IPS DF 6.9 (cell line): ENCODE data around the gene SPHK2.

Experiments used
- DNase-seq: peaks from one replicate; pipeline ENCODE4 v3.0.0-alpha.2; 2013; ENCODE audit warnings: low read depth, low spot score
- H3K27ac ChIP-seq: one replicate; pipeline ENCODE4 v1.5.1; 2013; ENCODE audit warnings: low read length, control low read depth
- H3K27me3 ChIP-seq: 2 replicates; pipeline ENCODE4 v1.6.1; 2013; ENCODE audit warnings: mild to moderate bottlenecking, low read length; ENCODE audit not compliant: control insufficient read depth, insufficient read depth
- H3K36me3 ChIP-seq: 2 replicates; pipeline ENCODE4 v1.6.1; 2013; ENCODE audit warnings: low read length; ENCODE audit not compliant: control insufficient read depth, insufficient read depth
- H3K4me1 ChIP-seq: 2 replicates; pipeline ENCODE4 v1.6.1; 2013; ENCODE audit warnings: low read length; ENCODE audit not compliant: control insufficient read depth, insufficient read depth
- H3K4me3 ChIP-seq: 2 replicates; pipeline ENCODE4 v1.5.1; 2013; ENCODE audit warnings: mild to moderate bottlenecking, low read length
- H3K9me3 ChIP-seq: 2 replicates; pipeline ENCODE4 v1.6.1; 2013; ENCODE audit warnings: low read length, inconsistent platforms; ENCODE audit not compliant: control insufficient read depth, insufficient read depth
- WGBS: extraction: QIAGEN DNeasy Blood & Tissue Kit; methylation state at CpG from one replicate; pipeline ENCODE4 v1.1.7; 2013; ENCODE audit warnings: mixed read lengths, missing lambda C conversion rate; ENCODE audit not compliant: insufficient read length, insufficient coverage; 5-methylcytosine and 5-hydroxymethylcytosine counted together

Gene SPHK2

GRCh38 chr19:48661711-48662090 lies 42.4 kb downstream of the SPHK2 start:
- Histone ChIP-seq H3K4me3 (no peak overlapping the region), H3K36me3 (no peaks in the 10 kb centered on the region), H3K27me3 (no peaks in the 10 kb centered on the region), H3K4me1 (no peaks in the 10 kb centered on the region), H3K27ac (no peak overlapping the region), H3K9me3 (no peaks in the 10 kb centered on the region)
- DNase-seq = no peak
- no CpG with 5 or more reads among the region's 50 CpGs for WGBS

GRCh38 chr19:48663667-48664066 lies 44.4 kb downstream of the SPHK2 start:
- Histone ChIP-seq H3K27ac (no peak overlapping the region), H3K27me3 (no peaks in the 10 kb centered on the region), H3K36me3 (no peaks in the 10 kb centered on the region), H3K9me3 (no peaks in the 10 kb centered on the region), H3K4me1 (no peaks in the 10 kb centered on the region), H3K4me3 (no peak overlapping the region)
- no CpG with 5 or more reads among the region's 4 CpGs for WGBS
- no peak for DNase-seq

- Histone ChIP-seq H3K4me3 (no peak overlapping the region), H3K27ac (no peak overlapping the region), H3K9me3 (no peaks in the 10 kb centered on the region), H3K4me1 (no peaks in the 10 kb centered on the region), H3K27me3 (no peaks in the 10 kb centered on the region), H3K36me3 (no peaks in the 10 kb centered on the region)
- DNase-seq = no peak
- no CpG with 5 or more reads among the region's 14 CpGs for WGBS
These were observed 45.2 kb downstream of the SPHK2 start for GRCh38 chr19:48664476-48664875.

GRCh38 chr19:48665786-48666185 lies 46.5 kb downstream of the SPHK2 start:
- DNase-seq = no peak
- H3K4me3 ChIP-seq = no peak overlapping the region
- H3K9me3 ChIP-seq = no peaks in the 10 kb centered on the region
- no peak overlapping the region for H3K27ac ChIP-seq
- H3K36me3 ChIP-seq = no peaks in the 10 kb centered on the region
- H3K27me3 ChIP-seq = no peaks in the 10 kb centered on the region
- WGBS = no CpG with 5 or more reads among the region's 6 CpGs
- no peaks in the 10 kb centered on the region for H3K4me1 ChIP-seq

- no peak for DNase-seq
- Histone ChIP-seq H3K9me3 (no peaks in the 10 kb centered on the region), H3K27ac (no peak overlapping the region), H3K27me3 (no peaks in the 10 kb centered on the region), H3K4me3 (no peak overlapping the region), H3K4me1 (peaks cover 2% of the 10 kb centered on the region; the same call in 1 of the 2 replicates), H3K36me3 (no peaks in the 10 kb centered on the region)
- WGBS = no CpG with 5 or more reads among the region's 3 CpGs
These were observed 49.0 kb downstream of the SPHK2 start for GRCh38 chr19:48668332-48668731.

GRCh38 chr19:48668761-48669160 lies 49.5 kb downstream of the SPHK2 start:
- H3K27me3 ChIP-seq = no peaks in the 10 kb centered on the region
- no CpG with 5 or more reads among the region's 2 CpGs for WGBS
- peaks cover 5% of the 10 kb centered on the region for H3K4me1 ChIP-seq
- no peaks in the 10 kb centered on the region for H3K36me3 ChIP-seq
- H3K9me3 ChIP-seq = no peaks in the 10 kb centered on the region
- no peak overlapping the region for H3K27ac ChIP-seq
- DNase-seq = no peak
- H3K4me3 ChIP-seq = no peak overlapping the region

- Histone ChIP-seq H3K4me1 (peaks cover 7% of the 10 kb centered on the region), H3K27me3 (no peaks in the 10 kb centered on the region), H3K9me3 (no peaks in the 10 kb centered on the region), H3K36me3 (no peaks in the 10 kb centered on the region), H3K4me3 (no peak overlapping the region), H3K27ac (no peak overlapping the region)
- no CpG with 5 or more reads among the region's 26 CpGs for WGBS
- no peak for DNase-seq
These were observed 50.8 kb downstream of the SPHK2 start for GRCh38 chr19:48669903-48670668.

GRCh38 chr19:48670699-48671445 lies 51.6 kb downstream of the SPHK2 start:
- peaks cover 9% of the 10 kb centered on the region for H3K4me1 ChIP-seq
- no peak overlapping the region for H3K4me3 ChIP-seq
- whole genome bisulfite sequencing = no CpG with 5 or more reads among the region's 21 CpGs
- no peaks in the 10 kb centered on the region for H3K9me3 ChIP-seq
- no peak for DNase-seq
- H3K27ac ChIP-seq = no peak overlapping the region
- no peaks in the 10 kb centered on the region for H3K36me3 ChIP-seq
- H3K27me3 ChIP-seq = no peaks in the 10 kb centered on the region

- no peak for DNase-seq
- Histone ChIP-seq H3K27ac (no peak overlapping the region), H3K9me3 (no peaks in the 10 kb centered on the region), H3K27me3 (no peaks in the 10 kb centered on the region), H3K4me1 (peaks cover 9% of the 10 kb centered on the region), H3K36me3 (no peaks in the 10 kb centered on the region), H3K4me3 (no peak overlapping the region)
- WGBS = no CpG with 5 or more reads among the region's 10 CpGs
These were observed 52.2 kb downstream of the SPHK2 start for GRCh38 chr19:48671446-48671995.

GRCh38 chr19:48672994-48673393 lies 53.7 kb downstream of the SPHK2 start, which contains the start of gene NTN5:
NTN5 (minus strand) TSS chr19:48673017; CDS start chr19:48670986, 2,031 bp downstream.
- DNase-seq = no peak
- H3K27me3 ChIP-seq = no peaks in the 10 kb centered on the region
- no peak within 1 kb of the TSS for H3K27ac ChIP-seq
- no CpG with 5 or more reads among the region's 25 CpGs for WGBS
- no peaks in the 10 kb centered on the region for H3K9me3 ChIP-seq
- H3K4me1 ChIP-seq = peaks cover 9% of the 10 kb centered on the region
- H3K4me3 ChIP-seq = no peak within 1 kb of the TSS
- H3K36me3 ChIP-seq = no peaks in the 10 kb centered on the region
